NCI-H82 (cell line): Measurements from ENCODE around the gene ACTA2.

ENCODE experiments used
- DNase-seq: peaks from one replicate; lab custom pipeline; 2025; lab: John Stamatoyannopoulos, UW

The ACTA2 gene

GRCh38 chr10:88981435-88981834, 28.9 kb upstream of the ACTA2 start:
- DNase-seq: no peak

GRCh38 chr10:88980800-88981199, 28.2 kb upstream of the ACTA2 start:
- DNase-seq: no peak

GRCh38 chr10:88980247-88980646, 27.7 kb upstream of the ACTA2 start:
- DNase-seq: no peak

GRCh38 chr10:88979603-88980002, 27.0 kb upstream of the ACTA2 start:
- DNase-seq: no peak

GRCh38 chr10:88979153-88979562, 26.6 kb upstream of the ACTA2 start:
- DNase-seq: no peak

- no peak for DNase-seq
These were observed 25.9 kb upstream of the ACTA2 start for GRCh38 chr10:88978463-88978862.

- no peak for DNase-seq
These were observed 22.8 kb upstream of the ACTA2 start for GRCh38 chr10:88975377-88975720.

- DNase-seq: no peak
These were observed 22.1 kb upstream of the ACTA2 start for GRCh38 chr10:88974446-88975376.

- DNase-seq: no peak
These were observed 21.4 kb upstream of the ACTA2 start for GRCh38 chr10:88974012-88974411.

- DNase-seq: no peak
These were observed 18.9 kb upstream of the ACTA2 start for GRCh38 chr10:88971221-88972061.

- no peak for DNase-seq
These were observed 15.8 kb upstream of the ACTA2 start for GRCh38 chr10:88968391-88968790.

GRCh38 chr10:88966797-88967196, 14.2 kb upstream of the ACTA2 start:
- DNase-seq: peak; percentile 41

GRCh38 chr10:88964869-88965415, 12.4 kb upstream of the ACTA2 start:
- no peak for DNase-seq

GRCh38 chr10:88964360-88964759, 11.8 kb upstream of the ACTA2 start:
- DNase-seq: no peak

GRCh38 chr10:88963318-88963717, 10.7 kb upstream of the ACTA2 start:
- DNase-seq: no peak

GRCh38 chr10:88962336-88962735, 9.8 kb upstream of the ACTA2 start:
- DNase-seq: no peak

GRCh38 chr10:88961266-88961665, 8.7 kb upstream of the ACTA2 start:
- DNase-seq: no peak

GRCh38 chr10:88960802-88961201, 8.2 kb upstream of the ACTA2 start:
- no peak for DNase-seq

GRCh38 chr10:88958721-88959120, 6.1 kb upstream of the ACTA2 start:
- no peak for DNase-seq

GRCh38 chr10:88957381-88957780, 4.8 kb upstream of the ACTA2 start:
- DNase-seq: no peak

GRCh38 chr10:88954458-88955083, 2.0 kb upstream of the ACTA2 start:
- DNase-seq: no peak

GRCh38 chr10:88953662-88954061, 1.1 kb upstream of the ACTA2 start:
- DNase-seq: no peak
